Body of pancreas (tissue), 4 donors: ENCODE measurements around the gene IL4. TPM values are rescaled to one million over a fixed set of nuclear protein-coding genes. Genes with fewer than 3 reads are reported as not detected.

Source experiments
- ATAC-seq: fragments of 150-250 bp; one replicate; pipeline ENCODE4 v1.9.1; 2016
- DNase-seq, 4 donors: peaks; one replicate each; pipeline ENCODE4 v3.0.0-alpha.2; 2019
- H3K27ac ChIP-seq, 4 donors: fragments of 200-600 bp; sonication (generic); 1 replicate in 3 of 4; 2 replicates in 1 of 4; pipeline versions ENCODE4 v1.5.1 to v1.6.1; 2016 to 2019; ENCODE audit warnings: mild to moderate bottlenecking in 1 of 4, mixed read lengths in 1 of 4, moderate library complexity in 1 of 4
- H3K27me3 ChIP-seq, 2 donors: fragments of 200-600 bp; sonication (generic); one replicate each; pipeline ENCODE4 v1.6.0; 2016; ENCODE audit warnings: mild to moderate bottlenecking in 1 of 2
- H3K36me3 ChIP-seq, 2 donors: fragments of 200-600 bp; sonication (generic); replicated peaks in 1 of 2; 2 replicates each; pipeline ENCODE4 v1.5.1; 2016; ENCODE audit warnings: low read depth in 2 of 2; ENCODE audit not compliant: insufficient read depth in 1 of 2
- H3K4me1 ChIP-seq: fragments of 200-600 bp; sonication (generic); one replicate; pipeline ENCODE4 v1.6.0; 2016
- H3K4me3 ChIP-seq, 2 donors: fragments of 200-600 bp; sonication (generic); 1 replicate in 1 of 2; 2 replicates in 1 of 2; pipeline ENCODE4 v1.5.1; 2016 to 2019
- H3K9me3 ChIP-seq, 3 donors: fragments of 200-600 bp; sonication (generic); 1 replicate in 2 of 3; 2 replicates in 1 of 3; pipeline ENCODE4 v1.5.1; 2016
- POLR2A ChIP-seq, 3 donors: fragments of 450-650 bp; IDR thresholded peaks; one replicate each; pipeline ENCODE4 v1.6.1; 2016; ENCODE audit warnings: antibody characterized with exemption in 3 of 3, mild to moderate bottlenecking in 2 of 3
- WGBS, 2 donors: methylation state at CpG; one replicate each; pipeline ENCODE4 v1.1.5; 2017; 5-methylcytosine and 5-hydroxymethylcytosine counted together
- intact Hi-C: fragments of 100-400 bp; cut with DNase I; formaldehyde crosslinking; loops from one replicate; pipeline ENCODE4 v1.15.1; 2023
- total RNA-seq, 2 donors: library from RNA; depleted of rRNA; stranded (reverse); fragments of >200 nt; gene quantifications; one replicate each; pipeline ENCODE4 v1.1.0, GENCODE V29; 2016
- TF ChIP-seq, protein P1 (sequence below), 7 experiments: fragments of 450-650 bp in 4 of 7; fragments of 200-600 bp in 3 of 7; sonication (generic) in 3 of 7; IDR thresholded peaks; one replicate each; pipeline ENCODE4 v1.5.1; 2016 to 2019; ENCODE audit warnings: antibody characterized with exemption in 7 of 7

IL4 gene
- total RNA-seq, 2 donors from 2014 or later: not detected

DNA sequence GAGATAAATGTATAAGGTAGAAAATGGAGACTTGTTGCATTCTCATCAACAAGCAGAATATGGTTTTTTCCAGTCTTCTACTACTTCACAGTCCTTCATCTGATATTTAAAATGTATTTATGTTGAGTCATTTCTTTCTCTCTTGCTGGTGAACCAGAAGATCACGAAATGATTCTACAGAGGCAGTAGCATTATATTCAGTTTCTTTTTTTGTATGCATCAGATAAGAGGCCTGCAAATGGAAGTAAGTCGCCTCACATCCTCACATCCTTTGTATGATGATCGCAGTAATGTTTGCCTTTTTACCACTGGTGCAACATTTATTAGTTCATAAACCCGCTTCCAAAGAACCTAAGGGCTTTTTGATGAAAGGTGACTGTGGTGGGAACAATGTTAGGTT is 37.9 kb upstream of the IL4 start:
- 81 to 85% methylated on average over 4 of the region's 4 CpGs for WGBS, 2 donors
- no peaks in the 10 kb centered on the region for H3K27me3 ChIP-seq
- intact Hi-C loops: no loop called here

DNA sequence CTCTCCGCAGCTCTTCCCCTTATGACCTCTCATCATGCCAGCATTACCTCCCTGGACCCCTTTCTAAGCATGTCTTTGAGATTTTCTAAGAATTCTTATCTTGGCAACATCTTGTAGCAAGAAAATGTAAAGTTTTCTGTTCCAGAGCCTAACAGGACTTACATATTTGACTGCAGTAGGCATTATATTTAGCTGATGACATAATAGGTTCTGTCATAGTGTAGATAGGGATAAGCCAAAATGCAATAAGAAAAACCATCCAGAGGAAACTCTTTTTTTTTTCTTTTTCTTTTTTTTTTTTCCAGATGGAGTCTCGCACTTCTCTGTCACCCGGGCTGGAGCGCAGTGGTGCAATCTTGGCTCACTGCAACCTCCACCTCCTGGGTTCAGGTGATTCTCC is 36.5 kb upstream of the IL4 start:
- H3K36me3 ChIP-seq: peaks cover 0 to 18% of the 10 kb centered on the region in 2 donors

More for the DNA sequence above, 37.9 kb upstream of the IL4 start:
- no peak overlapping the region for H3K4me3 ChIP-seq
- no peaks in the 10 kb centered on the region for H3K9me3 ChIP-seq
- no peak for DNase-seq
- no peak for ATAC-seq
- TF ChIP-seq POLR2A (IDR thresholded peaks at IDR 0.05): no peak
- TF ChIP-seq, protein P1, sequence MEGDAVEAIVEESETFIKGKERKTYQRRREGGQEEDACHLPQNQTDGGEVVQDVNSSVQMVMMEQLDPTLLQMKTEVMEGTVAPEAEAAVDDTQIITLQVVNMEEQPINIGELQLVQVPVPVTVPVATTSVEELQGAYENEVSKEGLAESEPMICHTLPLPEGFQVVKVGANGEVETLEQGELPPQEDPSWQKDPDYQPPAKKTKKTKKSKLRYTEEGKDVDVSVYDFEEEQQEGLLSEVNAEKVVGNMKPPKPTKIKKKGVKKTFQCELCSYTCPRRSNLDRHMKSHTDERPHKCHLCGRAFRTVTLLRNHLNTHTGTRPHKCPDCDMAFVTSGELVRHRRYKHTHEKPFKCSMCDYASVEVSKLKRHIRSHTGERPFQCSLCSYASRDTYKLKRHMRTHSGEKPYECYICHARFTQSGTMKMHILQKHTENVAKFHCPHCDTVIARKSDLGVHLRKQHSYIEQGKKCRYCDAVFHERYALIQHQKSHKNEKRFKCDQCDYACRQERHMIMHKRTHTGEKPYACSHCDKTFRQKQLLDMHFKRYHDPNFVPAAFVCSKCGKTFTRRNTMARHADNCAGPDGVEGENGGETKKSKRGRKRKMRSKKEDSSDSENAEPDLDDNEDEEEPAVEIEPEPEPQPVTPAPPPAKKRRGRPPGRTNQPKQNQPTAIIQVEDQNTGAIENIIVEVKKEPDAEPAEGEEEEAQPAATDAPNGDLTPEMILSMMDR (IDR thresholded peaks at IDR 0.05): no peak
- H3K4me1 ChIP-seq: no peaks in the 10 kb centered on the region
- H3K27ac ChIP-seq: no peak overlapping the region
- H3K36me3 ChIP-seq: peaks cover 0 to 16% of the 10 kb centered on the region in 2 donors

DNA sequence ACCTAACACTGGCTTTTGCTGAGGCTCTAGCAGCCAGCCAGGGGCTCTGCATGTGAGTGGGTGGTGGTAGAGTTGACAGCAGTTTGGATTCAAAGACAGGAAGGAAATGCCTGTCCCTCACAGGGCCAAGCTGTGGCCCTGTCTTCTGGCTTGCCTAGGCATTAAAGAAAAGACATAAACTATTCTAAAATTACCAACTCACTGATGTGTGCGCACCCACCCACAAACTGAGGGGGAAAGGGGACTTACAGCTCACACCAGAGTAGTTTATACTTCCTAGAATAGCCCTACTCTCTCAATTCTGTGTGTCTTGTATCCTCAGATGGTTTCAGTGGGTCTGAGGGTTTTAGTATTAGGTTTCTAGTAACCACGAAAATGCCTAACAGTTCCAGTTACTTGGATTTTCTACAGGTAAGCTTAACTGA is 34.1 kb upstream of the IL4 start:
- Histone ChIP-seq H3K36me3 (peaks cover 0 to 21% of the 10 kb centered on the region in 2 donors), H3K27ac (no peak overlapping the region), H3K27me3 (no peaks in the 10 kb centered on the region), H3K9me3 (no peaks in the 10 kb centered on the region), H3K4me3 (no peak overlapping the region), H3K4me1 (no peaks in the 10 kb centered on the region)
- no peak for TF ChIP-seq POLR2A (IDR thresholded peaks at IDR 0.05)
- TF ChIP-seq, protein P1 (IDR thresholded peaks at IDR 0.05): no peak
- intact Hi-C loops: no loop called here
- ATAC-seq (no peak), DNase-seq (no peak)
- WGBS, 2 donors: 55 to 73% methylated on average over 2 of the region's 2 CpGs

More for the DNA sequence above, 36.5 kb upstream of the IL4 start:
- no peak overlapping the region for H3K4me3 ChIP-seq
- ATAC-seq: no peak
- no peaks in the 10 kb centered on the region for H3K27me3 ChIP-seq
- no peaks in the 10 kb centered on the region for H3K9me3 ChIP-seq
- H3K27ac ChIP-seq: no peak overlapping the region
- no peak for DNase-seq
- WGBS, 2 donors: 99 to 100% methylated on average over 4 of the region's 4 CpGs
- H3K4me1 ChIP-seq: no peaks in the 10 kb centered on the region
- TF ChIP-seq POLR2A (IDR thresholded peaks at IDR 0.05): no peak
- TF ChIP-seq, protein P1 (IDR thresholded peaks at IDR 0.05): no peak
- intact Hi-C loops: no loop called here

DNA sequence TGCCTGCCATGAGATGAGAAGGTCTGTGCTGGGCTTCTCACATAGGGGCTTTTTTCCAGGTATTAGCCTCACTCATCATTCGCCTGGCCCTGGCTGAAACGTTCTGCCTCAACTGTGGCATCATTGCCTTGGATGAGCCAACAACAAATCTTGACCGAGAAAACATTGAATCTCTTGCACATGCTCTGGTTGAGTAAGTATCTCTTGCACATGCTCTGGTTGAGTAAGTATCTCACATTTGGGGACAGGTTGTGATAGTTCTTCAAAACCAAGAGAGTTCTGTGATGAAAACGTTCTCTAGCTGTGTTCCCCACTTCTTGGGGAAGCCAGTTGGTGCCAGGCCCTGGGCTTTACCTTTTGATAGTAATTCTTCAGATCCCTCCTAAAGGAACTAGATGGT is 33.2 kb upstream of the IL4 start:
- TF ChIP-seq POLR2A (IDR thresholded peaks at IDR 0.05): no peak
- TF ChIP-seq, protein P1 (IDR thresholded peaks at IDR 0.05): no peak
- Histone ChIP-seq H3K9me3 (no peaks in the 10 kb centered on the region), H3K27ac (no peak overlapping the region), H3K36me3 (peaks cover 0 to 21% of the 10 kb centered on the region in 2 donors), H3K4me1 (no peaks in the 10 kb centered on the region), H3K27me3 (no peaks in the 10 kb centered on the region), H3K4me3 (no peak overlapping the region)
- intact Hi-C loops: no loop called here
- no peak for ATAC-seq
- no peak for DNase-seq
- 77 to 83% methylated on average over 4 of the region's 4 CpGs for WGBS, 2 donors

DNA sequence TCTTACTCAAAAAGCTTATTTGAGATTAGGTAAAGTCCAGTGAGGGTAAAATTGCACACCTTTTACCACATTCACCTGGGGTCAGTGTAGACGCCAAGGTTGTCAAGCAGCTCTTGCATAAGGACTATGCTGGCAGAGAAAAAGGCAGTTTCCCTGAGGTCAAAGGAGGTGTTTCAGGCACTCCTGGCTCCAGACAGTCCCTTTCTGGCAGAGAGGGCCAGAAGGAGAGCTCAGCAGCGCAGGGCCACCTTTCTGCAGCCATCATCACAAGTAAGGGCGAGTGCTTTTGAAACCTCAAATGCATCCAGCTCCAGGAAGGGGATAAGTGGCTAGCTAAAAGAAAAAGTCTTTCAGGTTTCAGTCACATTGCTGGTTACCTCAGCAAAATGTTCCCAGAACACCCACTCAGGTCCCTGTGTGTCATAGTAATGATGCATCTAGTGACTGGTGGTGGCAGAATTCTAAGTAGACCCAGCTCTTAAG is 32.5 kb upstream of the IL4 start:
- DNase-seq (no peak), ATAC-seq (no peak)
- TF ChIP-seq, protein P1 (IDR thresholded peaks at IDR 0.05): no peak
- no peak for TF ChIP-seq POLR2A (IDR thresholded peaks at IDR 0.05)
- intact Hi-C loops: no loop called here
- Histone ChIP-seq H3K4me1 (no peaks in the 10 kb centered on the region), H3K4me3 (no peak overlapping the region), H3K36me3 (peaks cover 0 to 21% of the 10 kb centered on the region in 2 donors), H3K27me3 (no peaks in the 10 kb centered on the region), H3K27ac (no peak overlapping the region), H3K9me3 (no peaks in the 10 kb centered on the region)
- WGBS, 2 donors: 94 to 98% methylated on average over 3 of the region's 3 CpGs
